A172 (cell line): ENCODE data around the gene ARID3A. TPM values are rescaled to one million over a fixed set of nuclear protein-coding genes. Genes with fewer than 3 reads are reported as not detected.
"Not testable (repeated sequence)": the region's sequence is repeated elsewhere in the genome, so short reads cannot be mapped to it uniquely, and the experiment has no call there.

Source experiments
- DNase-seq: peaks from one replicate; pipeline ENCODE4 v3.0.0-alpha.2; 2015; ENCODE audit warnings: low spot score
- total RNA-seq: library from RNA; depleted of rRNA; stranded (reverse); fragments of >200 nt; shearing (Covaris generic); gene quantifications from 2 replicates; pipeline ENCODE4 v1.2.3, GENCODE V29; 2014; rRNA removed

The ARID3A gene
- total RNA-seq, 1 experiment from 2014 or later, result 4.4 TPM

DNA sequence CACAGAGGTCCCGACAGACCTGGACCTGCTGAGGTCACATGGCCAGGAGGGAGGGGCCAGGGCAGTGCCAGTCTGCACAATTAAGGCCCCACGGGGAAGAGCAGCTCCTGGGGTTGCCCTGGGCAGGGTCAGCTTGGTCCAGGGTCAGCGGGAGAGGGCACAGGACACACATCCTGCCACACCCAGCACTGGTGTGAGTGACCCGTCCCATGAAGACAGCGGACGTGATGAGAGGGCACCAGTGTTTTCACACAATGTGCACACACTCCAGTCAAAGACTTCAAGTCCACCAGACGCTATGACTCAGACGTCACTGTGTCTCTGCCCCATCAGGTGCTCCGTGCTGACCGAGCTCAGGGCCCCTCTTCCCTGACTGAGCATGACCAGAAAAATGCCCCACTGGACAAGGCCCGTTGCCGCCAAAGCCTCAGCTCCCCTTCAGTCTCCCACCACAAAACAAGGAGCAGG lies 90.8 kb downstream of the ARID3A start:
- DNase-seq, result peak; percentile 90

DNA sequence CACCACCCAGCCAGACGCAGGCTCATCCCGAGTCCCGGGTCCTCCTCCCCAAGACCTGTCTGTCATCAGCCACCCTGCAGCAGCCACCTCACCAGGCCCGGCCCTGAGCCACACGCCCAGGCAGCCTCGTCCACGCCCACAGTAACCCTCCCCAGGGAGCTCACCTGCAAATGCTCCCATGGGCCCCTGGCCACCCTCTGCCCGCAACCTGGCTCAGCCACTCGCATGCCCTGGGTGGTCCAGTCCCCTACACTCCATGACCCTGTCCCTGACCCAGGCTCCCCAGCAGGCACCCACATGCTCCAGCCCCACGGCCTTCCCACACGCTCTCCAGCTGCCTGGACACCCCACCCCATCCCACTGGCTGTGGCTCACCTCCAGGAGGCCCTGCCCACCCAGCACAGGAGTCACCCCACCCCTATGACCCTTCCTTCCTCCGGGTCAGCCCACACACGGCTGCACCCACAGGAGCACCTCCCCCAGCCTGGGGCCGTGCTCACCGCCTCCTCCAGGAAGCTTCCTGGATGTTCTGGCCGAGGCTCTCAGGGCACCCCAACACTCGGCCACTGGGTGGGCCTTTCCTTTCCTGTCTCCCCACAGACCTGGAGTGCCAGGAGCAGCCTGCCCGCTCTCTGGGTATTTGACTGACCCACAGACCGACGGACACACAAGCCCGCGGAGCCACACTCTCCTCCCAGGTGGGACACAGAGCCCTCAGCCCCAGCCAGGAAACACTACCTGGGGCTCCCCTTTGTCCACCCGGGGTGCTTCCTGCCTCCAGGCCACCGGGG lies 91.5 kb downstream of the ARID3A start:
- peak; percentile 40 for DNase-seq

DNA sequence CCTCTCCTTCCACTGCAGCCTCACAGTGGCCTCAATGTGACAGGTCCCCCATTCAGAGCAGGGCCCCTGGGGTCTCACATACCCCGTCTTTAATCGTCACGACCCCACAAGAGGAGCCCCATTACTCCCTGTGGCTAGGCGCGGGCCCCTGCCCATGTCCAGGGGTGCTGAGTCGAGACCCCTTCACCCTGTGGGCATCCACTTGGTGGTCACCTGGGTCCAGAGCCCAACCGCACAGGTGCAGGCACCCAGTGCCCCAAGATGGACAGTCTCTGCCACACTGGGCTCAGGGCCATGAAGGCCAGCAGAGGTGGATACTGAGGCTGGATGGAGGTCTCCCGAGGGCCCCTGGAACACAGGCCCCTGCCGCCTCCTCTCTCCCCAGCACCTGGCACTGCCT lies 92.1 kb downstream of the ARID3A start:
- DNase-seq, result no peak

DNA sequence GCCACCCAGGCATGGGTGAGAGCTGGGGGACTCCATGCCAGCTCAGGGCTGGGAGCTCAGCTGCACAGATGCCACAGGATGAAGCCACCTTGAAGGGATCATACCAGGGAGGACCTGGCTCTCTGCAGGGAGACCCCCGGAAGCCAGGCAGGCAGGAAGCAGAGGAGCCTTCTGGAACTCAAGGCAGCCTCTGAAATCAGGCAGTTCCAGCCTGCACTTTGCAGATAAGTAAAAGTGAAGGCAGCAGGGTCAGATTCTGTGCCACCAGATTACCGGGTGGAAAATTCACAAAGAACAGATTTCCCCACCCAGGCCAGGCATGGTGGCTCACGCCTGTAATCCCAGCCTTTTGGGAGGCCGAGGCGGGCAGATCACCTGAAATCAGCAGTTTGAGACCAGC lies 92.6 kb downstream of the ARID3A start:
- no peak for DNase-seq

DNA sequence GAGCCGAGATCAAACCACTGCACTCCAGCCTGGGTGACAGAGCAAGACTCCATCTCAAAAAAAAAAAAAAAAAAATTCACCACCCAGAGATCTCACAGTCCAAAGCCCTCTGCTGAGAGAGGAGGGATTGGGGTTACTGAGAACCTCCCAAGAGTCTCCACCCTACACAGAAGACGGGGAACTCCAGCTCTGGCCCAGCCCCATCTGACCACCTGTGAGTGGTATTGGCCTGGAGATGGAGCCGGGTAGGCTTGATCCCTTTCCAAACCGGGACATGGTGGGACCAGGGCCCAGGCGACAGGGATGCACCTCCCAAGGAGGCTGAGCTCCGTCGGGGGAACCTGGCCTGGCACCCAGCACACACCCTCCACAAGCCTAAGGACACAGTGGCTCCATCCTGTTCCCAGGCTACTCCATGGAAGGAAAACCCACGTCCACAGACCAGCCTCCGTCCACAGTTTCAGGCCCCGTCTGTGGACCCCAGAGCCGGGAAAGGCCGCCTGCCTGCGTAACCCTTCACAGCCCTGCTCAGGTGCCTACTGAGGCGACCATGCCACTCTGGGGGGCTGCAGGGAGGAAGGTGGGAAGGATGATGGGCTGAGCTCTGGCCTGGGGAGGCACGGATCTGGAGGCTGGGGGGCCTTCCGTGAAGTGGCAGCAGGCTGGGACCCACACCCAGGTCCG lies 93.2 kb downstream of the ARID3A start:
- no peak for DNase-seq

DNA sequence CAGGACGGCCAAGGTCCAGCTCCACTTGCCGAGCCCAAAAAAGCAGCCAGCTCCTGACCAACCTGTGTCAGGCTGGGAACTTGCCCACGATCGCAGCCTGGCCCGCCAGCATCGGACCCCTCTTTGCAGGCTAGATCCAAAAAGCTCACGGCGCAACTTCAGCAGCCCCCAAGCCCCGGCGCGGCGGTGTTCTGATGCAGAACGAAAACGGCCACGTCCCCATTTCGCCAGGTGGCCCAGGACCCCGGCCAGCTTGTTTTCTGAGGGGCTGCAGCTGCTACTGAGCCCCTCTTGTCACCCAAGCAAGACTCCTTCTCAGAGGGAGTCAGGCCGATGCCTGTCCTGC lies 93.8 kb downstream of the ARID3A start:
- DNase-seq, result no peak

DNA sequence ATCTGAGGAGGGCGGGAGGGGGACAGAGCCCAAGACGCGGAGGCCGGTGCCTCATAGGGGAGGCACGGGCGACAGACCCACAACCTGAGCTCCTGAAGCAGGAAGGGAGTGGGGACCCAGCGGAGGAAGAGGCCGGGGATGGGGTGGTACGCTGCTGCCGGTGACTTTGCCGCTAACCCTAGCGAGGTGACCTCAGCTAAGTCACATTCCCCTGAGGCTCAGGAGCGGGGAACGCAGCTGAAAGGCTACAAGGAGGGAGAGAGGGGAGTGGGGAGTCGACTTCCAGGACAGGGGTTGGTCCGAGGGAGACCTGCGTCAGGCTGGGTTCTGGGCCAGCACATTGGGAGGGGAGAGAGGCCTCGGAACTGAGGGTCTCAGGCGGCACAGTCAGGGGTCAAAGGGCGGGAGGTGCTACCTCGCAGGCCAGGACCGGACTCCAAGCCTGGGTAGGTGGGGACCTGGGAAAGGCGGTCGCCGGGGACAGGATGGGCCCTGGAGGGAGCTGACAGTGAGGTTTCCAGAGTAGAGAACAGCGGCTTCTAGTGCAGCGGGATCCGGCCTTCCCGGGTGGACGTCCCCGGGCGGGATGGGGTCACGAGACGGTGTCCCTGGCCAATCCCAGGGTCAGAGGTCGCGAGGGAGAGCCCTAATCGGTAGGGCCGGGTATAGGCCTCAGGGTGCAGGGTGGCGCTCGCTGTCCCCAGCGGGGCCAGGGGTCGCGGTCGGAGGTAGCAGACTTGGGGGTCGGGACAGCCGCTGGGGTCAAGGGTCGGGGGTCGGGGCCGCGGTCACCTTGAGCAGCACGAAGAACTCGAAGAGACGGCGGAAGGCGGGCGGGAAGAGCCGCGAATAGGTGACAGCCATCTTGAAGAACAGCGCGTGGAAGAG lies 94.4 kb downstream of the ARID3A start:
- no peak for DNase-seq

DNA sequence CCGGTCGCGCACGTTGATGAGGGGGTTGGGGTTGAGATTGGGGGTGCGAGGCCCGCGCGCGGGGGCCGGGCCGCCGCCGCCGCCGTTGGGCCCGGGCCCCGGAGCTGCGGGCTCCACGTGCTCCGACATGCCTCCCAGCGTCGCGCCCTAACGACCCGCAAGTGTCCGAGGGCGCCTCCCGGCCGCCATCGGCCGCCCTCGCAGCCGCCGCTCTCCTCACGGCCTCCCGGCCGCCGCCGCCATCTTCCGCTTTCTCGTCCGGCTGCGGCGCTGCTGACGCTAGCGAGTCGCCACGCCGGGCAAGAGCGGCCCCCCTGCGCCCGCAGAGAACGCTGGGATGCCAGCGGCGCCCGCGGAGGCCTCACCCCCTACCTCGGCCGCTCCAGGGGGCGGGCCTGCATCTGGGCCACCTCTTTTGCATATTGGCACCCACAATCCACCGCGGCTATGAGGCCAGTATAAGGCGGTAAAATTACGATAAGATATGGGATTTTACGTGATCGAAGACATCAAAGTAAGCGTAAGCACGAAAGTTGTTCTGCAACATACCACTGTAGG lies 95.1 kb downstream of the ARID3A start, which contains the start of gene TMEM259:
TSS of gene TMEM259 (minus strand) at position 256 of the 558 bp plus-strand sequence. CDS start at position 129, 127 bp downstream.
- DNase-seq, result peak; percentile 92

DNA sequence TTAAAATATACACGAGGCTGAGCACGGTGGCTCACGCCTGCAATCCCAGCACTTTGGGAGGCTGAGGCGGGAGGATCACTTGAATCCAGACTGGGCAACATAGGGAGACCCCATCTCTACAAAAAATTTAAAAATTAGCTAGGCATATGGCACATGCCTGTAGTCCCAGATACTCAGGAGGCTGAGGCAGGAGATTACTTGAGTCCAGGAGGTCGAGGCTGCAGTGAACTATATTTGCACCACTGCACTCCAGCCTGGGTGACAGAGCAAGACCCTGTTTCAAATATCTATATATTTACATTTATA lies 98.0 kb downstream of the ARID3A start:
- DNase-seq, result not testable (repeated sequence)

DNA sequence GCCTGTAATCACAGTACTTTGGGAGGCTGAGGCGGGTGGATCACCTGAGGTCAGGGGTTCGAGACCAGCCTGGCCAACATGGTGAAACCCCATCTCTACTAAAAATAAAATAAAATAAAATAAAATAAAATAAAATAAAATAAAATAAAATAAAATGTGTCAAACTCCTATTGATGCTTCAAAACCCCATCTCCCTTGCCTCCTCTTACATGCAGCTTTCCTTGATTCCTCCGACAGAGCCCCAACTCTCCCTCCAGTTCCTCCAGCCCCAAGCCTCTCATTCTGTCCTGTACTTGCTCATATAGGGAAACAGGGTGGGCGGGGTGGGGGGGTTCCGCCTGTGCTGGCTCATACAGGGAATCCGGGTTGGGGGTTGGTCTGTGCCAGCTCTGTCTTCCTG lies 99.2 kb downstream of the ARID3A start:
- DNase-seq, result not testable (repeated sequence)

Other genes starting within 250 kb of the ARID3A start
- 267 and 269 TPM in 2 replicates for gene FSTL3, start 249.6 kb upstream of the ARID3A start, total RNA-seq
- gene PRSS57, start 230.6 kb upstream of the ARID3A start, total RNA-seq, result not detected in 2 replicates
- gene PALM, start 217.1 kb upstream of the ARID3A start, total RNA-seq, result 42.9 and 47.9 TPM in 2 replicates
- 58.6 and 86.2 TPM in 2 replicates for gene MISP, start 174.9 kb upstream of the ARID3A start, total RNA-seq
- gene PTBP1, start 128.6 kb upstream of the ARID3A start, total RNA-seq, result 171 and 174 TPM in 2 replicates
- 7.5 and 12.7 TPM in 2 replicates for gene PLPPR3, start 104.1 kb upstream of the ARID3A start, total RNA-seq
- 0.36 TPM in 1 of 2 replicates, not detected in the other for gene AZU1, start 98.2 kb upstream of the ARID3A start, total RNA-seq
- 0.14 and 0.16 TPM in 2 replicates for gene PRTN3, start 85.0 kb upstream of the ARID3A start, total RNA-seq
- gene ELANE, start 73.7 kb upstream of the ARID3A start, total RNA-seq, result not detected in 2 replicates
- 14.4 and 16.2 TPM in 2 replicates for gene CFD, start 66.4 kb upstream of the ARID3A start, total RNA-seq
- 15.2 and 17.2 TPM in 2 replicates for gene MED16, start 32.8 kb upstream of the ARID3A start, total RNA-seq
- not detected in 2 replicates for gene RNU6-9, start 32.6 kb upstream of the ARID3A start, total RNA-seq
- 23.0 and 29.7 TPM in 2 replicates for gene R3HDM4, start 12.8 kb upstream of the ARID3A start, total RNA-seq
- gene KISS1R, start 8.7 kb upstream of the ARID3A start, total RNA-seq, result not detected in 2 replicates
- gene WDR18, start 58.3 kb downstream of the ARID3A start, total RNA-seq, result 41.8 and 42.6 TPM in 2 replicates
- 0.38 TPM in 1 of 2 replicates, not detected in the other for gene GRIN3B, start 74.4 kb downstream of the ARID3A start, total RNA-seq
- gene TMEM259, start 95.1 kb downstream of the ARID3A start, total RNA-seq, result 104 and 131 TPM in 2 replicates
- gene RNU6-2, start 95.5 kb downstream of the ARID3A start, total RNA-seq, result not detected in 2 replicates
- 219 and 243 TPM in 2 replicates for gene CNN2, start 100.6 kb downstream of the ARID3A start, total RNA-seq
- 5.1 and 8.6 TPM in 2 replicates for gene ABCA7, start 114.1 kb downstream of the ARID3A start, total RNA-seq
- gene ARHGAP45, start 141.1 kb downstream of the ARID3A start, total RNA-seq, result 3.1 and 4.9 TPM in 2 replicates
- 265 and 318 TPM in 2 replicates for gene POLR2E, start 169.3 kb downstream of the ARID3A start, total RNA-seq
- 323 and 353 TPM in 2 replicates for gene GPX4, start 178.0 kb downstream of the ARID3A start, total RNA-seq
- gene SBNO2, start 248.2 kb downstream of the ARID3A start, total RNA-seq, result 37.0 and 51.1 TPM in 2 replicates